Measurements from ENCODE around the gene RPA1.

Gene RPA1

DNA sequence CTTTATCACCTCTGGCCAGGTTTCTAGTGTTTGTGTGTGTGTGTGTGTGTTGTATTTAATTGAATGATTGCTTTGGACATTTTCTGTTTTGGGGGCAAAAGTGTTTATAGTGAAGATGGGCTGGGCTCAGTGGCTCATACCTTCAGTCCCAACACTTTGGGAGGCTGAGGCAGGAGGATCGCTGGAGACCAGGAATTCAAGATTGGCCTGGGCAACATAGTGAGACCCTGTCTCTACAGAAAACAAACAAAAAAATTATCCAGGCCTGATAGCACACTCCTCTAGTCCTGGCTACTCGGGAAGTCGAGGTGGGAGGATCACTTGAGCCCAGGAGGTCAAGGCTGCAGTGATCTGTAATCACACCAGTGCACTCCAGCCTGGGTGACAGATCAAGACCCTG is 37.5 kb downstream of the RPA1 start:
- no peak for DNase-seq (ENCODE audit: low read depth)
- TF ChIP-seq CTCF (conservative IDR thresholded peaks at IDR 0.05; ENCODE audit: low read length), result no peak
- no peak overlapping the region for H3K4me3 ChIP-seq (ENCODE audit: low read length)

DNA sequence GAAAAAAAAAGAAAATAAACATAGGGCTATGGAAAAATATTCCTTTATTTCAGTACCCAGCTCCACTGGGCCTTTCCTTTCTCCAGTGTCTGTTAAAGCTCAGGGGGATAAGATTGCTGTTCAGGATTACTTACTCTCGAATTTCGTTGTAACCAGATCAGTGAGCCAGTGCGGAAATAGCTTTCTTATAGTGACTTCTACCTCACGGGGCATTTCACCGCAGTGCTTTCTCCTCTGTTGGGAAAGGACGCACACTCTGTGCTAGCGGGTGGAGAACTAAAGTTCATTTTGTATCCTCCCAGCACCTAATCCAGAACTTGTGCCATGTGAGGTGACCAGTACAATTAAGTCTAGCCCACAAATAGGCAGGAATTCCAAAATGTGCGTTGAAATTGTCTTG is 38.3 kb downstream of the RPA1 start:
- TF ChIP-seq CTCF (conservative IDR thresholded peaks at IDR 0.05; ENCODE audit: low read length), result no peak
- no peak overlapping the region for H3K4me3 ChIP-seq (ENCODE audit: low read length)
- no peak for DNase-seq (ENCODE audit: low read depth)

DNA sequence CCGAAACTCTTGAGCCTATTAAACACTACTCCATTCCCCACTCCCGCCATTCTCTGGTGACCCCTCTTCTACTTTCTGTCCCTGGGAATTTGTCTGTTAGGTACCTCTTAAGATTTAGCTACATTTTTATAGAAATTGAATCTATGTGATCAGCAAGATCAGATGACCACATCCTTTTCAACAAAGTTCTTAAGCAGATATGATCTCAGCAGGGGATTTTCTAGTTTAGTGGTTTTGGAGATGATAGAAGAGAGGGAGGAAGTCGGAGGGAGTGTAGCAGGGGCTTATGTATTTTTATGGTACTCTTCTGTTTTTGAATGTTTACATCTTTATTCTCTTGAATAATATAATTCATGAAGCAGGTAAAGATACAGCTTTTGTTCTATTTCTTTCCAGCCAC is 40.8 kb downstream of the RPA1 start:
- H3K4me3 ChIP-seq (ENCODE audit: low read length), result no peak overlapping the region
- TF ChIP-seq CTCF (conservative IDR thresholded peaks at IDR 0.05; ENCODE audit: low read length), result no peak
- DNase-seq (ENCODE audit: low read depth), result no peak

- TF ChIP-seq CTCF (conservative IDR thresholded peaks at IDR 0.05; ENCODE audit: low read length), result no peak
- DNase-seq (ENCODE audit: low read depth), result no peak
- H3K4me3 ChIP-seq (ENCODE audit: low read length), result no peak overlapping the region
Measured at GRCh38 chr17:1871756-1872155, 42.0 kb downstream of the RPA1 start.

DNA sequence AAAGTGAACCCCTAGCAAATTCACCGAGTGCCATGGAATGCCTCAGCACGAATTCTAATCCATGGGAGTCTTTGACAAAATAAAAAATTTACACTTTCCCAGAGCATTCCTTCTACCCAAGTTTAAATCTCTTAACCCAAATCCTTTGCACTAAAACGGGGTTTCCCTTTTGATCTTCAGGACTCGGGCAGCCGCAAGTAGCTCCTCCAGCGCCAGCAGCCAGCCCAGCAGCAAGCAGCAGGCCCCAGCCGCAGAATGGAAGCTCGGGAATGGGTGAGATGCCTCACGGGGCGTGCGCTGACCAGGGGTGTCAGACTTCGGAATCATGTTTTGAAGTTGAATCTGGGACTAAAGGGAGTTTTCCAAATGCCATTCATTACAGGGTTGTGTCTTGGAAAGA is 42.4 kb downstream of the RPA1 start:
- TF ChIP-seq CTCF (conservative IDR thresholded peaks at IDR 0.05; ENCODE audit: low read length), result no peak
- DNase-seq (ENCODE audit: low read depth), result no peak
- H3K4me3 ChIP-seq (ENCODE audit: low read length), result no peak overlapping the region

DNA sequence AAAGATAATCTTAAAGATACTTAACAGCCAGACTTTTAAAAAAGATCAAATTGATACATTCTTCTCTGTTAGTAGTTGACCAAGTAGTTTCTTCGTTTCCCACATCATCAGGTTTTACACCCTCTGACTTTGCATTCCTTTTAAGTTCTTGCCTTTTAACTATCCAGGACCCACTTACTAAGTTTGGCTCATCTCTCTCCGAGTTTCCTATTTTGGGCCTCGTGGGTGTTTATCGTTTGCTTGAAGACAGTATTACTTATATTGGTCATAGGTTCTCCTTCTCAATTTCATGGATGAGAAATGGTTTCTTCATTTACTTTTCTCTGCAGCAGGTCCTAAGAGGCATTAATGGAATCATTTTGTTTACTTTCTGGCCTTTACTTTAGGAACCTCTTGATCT is 43.2 kb downstream of the RPA1 start:
- DNase-seq (ENCODE audit: low read depth), result no peak
- TF ChIP-seq CTCF (conservative IDR thresholded peaks at IDR 0.05; ENCODE audit: low read length), result no peak

DNA sequence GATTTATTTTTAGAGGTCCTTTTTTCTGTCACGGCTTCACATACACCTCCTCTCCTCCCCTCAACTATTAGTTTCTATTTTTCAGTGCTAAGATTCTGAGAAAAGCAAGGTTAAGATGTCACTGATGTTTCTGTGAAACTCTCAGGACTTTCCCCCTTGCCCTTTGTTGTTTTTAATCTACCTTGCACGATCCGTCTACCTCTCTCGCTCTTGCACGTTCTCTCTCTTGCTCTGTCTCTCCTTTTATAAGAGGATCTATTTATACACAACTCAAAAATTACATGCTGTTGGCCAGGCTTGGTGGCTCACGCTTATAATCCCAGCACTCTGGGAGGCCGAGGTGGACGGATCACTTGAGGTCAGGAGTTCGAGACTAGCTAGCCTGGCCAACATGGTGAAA is 43.6 kb downstream of the RPA1 start:
- H3K4me3 ChIP-seq (ENCODE audit: low read length), result no peak overlapping the region
- no peak for DNase-seq (ENCODE audit: low read depth)
- no peak for TF ChIP-seq CTCF (conservative IDR thresholded peaks at IDR 0.05; ENCODE audit: low read length)

More for the DNA sequence above, 43.2 kb downstream of the RPA1 start:
- H3K4me3 ChIP-seq (ENCODE audit: low read length), result no peak overlapping the region
